Fibroblast of skin of scalp (primary cell): ENCODE measurements around the gene KRTAP10-8.
A peak's percentile ranks its signal among the peaks of the same experiment; 100 is the strongest.
"Not testable (repeated sequence)": the region's sequence is repeated elsewhere in the genome, so short reads cannot be mapped to it uniquely, and the experiment has no call there.

ENCODE experiments used
- DNase-seq: peaks from one replicate; pipeline ENCODE4 v3.0.0-alpha.2; 2013

Gene KRTAP10-8

GRCh38 chr21:44579056-44579832 lies 32.6 kb upstream of the KRTAP10-8 start:
- DNase-seq: no peak

- no peak for DNase-seq
These were observed 32.1 kb upstream of the KRTAP10-8 start for GRCh38 chr21:44579833-44580144.

- not testable (repeated sequence) for DNase-seq
These were observed 31.6 kb upstream of the KRTAP10-8 start, which contains the start of gene KRTAP10-5 for GRCh38 chr21:44580231-44580821. KRTAP10-5 (minus strand) TSS chr21:44580604; CDS start chr21:44580578, 26 bp downstream.

GRCh38 chr21:44581158-44581557 lies 30.7 kb upstream of the KRTAP10-8 start:
- DNase-seq: no peak

DNA sequence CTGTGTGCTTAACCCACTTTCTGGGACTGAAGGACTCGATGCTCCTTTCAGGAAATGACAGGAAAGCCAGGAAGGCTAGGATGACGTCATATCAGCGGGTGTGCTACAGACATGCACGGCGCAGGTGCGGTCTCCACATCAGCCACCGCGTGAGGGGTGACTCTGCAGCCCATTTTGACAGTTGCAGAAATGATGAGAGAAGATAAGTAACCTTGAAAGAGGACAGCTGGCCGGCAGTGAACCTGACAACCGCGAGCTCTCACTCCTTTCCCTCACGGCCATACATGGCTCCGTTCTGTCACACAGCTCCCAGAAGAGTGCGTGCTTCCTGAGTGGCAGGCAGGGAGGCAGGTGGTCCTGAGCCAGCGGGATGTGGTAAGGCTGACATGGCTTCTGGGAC lies 29.8 kb upstream of the KRTAP10-8 start:
- DNase-seq: no peak

DNA sequence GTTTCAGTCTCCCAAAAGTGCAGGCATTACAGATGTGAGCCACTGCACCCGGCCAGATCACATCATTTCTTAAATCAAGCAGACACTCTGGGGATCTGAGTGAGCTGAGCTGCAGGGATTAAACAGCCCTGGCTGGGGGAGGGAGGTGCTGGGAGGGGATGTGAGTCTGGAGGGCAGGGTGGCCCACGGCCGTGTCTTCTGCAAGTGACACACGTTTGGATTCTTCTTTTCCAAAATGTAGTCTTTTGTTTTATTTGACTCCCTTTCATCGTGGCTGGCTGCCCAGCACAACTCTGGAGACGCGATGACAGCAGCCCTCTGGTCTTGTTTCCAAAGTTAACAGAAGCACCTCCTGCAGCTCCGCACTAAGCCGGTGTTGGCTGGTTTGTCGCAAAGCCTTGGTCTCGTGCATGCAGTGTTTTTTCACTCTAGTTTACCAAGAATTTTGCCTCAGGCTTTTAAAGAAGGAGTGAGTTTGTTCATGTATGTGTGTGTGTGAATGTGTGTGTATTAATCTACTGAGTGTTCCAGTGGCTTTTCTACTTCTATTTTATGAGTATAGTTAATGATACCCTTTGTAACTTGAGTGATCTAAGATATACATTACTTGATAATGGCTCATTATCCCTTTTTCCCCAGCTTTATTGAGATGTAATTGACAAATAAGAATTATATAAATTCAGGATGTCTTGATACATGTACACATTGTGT lies 28.6 kb upstream of the KRTAP10-8 start:
- peak; percentile 2 for DNase-seq

GRCh38 chr21:44583800-44584147 lies 28.1 kb upstream of the KRTAP10-8 start:
- no peak for DNase-seq

- no peak for DNase-seq
These were observed 26.0 kb upstream of the KRTAP10-8 start for GRCh38 chr21:44585892-44586291.

DNA sequence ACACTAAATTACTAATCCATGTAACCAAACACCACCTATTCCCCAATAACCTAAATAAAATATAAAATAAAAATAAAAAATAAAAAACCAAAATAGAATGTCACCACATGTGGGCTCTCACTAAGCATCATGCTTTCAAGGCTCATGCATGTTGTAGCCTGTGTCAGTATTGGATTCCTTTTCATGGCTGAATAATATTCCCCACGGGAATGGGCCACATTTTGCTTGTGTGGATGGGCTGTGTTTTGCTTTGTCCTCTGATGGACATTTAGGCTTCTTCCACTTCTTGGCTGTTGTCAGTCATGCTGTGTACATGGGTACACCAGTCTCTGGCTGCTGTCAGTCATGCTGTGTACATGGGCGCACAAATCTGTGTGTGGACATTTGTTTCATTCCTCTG lies 22.8 kb upstream of the KRTAP10-8 start:
- DNase-seq: no peak

GRCh38 chr21:44589586-44590305 lies 22.1 kb upstream of the KRTAP10-8 start:
- DNase-seq: no peak

- DNase-seq: no peak
These were observed 21.6 kb upstream of the KRTAP10-8 start for GRCh38 chr21:44590311-44590721.

GRCh38 chr21:44590897-44591800 lies 20.7 kb upstream of the KRTAP10-8 start:
- not testable (repeated sequence) for DNase-seq

DNA sequence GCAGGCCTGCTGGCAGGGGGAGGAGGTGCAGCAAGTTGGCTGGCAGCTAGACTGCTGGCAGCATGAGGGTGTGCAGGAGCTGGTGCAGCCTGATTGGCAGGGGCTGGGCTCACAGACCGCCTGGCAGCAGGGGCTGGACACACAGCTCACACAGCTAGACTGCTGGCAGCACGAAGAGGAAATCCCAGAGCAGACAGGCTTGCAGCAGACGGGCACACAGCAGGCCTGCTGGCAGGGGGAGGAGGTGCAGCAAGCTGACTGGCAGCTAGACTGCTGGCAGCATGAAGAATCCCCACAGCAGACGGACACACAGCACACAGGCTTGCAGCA lies 20.1 kb upstream of the KRTAP10-8 start:
- not testable (repeated sequence) for DNase-seq

- no peak for DNase-seq
These were observed 19.2 kb upstream of the KRTAP10-8 start, which contains the start of gene KRTAP10-6 for GRCh38 chr21:44592446-44593311. KRTAP10-6 (minus strand) TSS chr21:44592505; CDS start chr21:44592484, 21 bp downstream.

DNA sequence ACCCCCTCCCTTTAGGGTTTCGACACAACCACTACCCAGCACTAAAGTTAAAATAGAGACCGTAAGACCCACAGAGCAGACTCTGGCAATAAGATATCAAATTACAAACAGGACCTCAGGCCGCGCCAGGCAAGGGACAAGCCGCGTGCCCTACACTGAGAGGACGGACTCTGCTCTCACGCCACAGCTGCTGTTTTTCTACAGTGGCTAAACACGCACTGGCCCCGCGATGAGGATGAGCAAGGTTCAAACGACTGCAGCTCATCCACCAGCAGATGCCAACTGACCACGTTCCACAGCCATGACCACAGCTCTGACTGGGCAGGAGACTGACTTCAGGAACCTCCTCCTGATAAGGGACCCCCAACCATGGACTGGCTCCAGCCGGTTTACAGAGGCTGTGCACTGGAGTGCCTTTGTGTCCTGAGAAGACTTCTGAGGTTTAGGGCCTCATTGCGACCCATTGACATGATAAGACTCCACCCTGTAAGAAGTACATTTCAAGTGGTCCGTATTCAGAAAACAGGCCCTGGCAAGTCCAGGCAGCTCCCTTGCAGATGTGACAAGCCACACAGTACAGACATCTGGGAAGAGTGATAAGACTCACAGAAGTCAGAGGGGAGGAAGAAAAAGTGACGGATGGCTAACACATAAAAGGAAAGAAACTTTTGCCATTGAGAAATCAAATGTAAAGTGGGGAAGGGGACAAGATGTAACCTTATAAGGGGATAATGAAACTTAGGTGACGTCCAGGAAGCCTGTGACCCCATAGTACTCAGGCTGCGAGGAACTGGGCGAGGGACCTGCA lies 18.1 kb upstream of the KRTAP10-8 start:
- no peak for DNase-seq

GRCh38 chr21:44594406-44594916 lies 17.4 kb upstream of the KRTAP10-8 start:
- no peak for DNase-seq

GRCh38 chr21:44595524-44595923 lies 16.4 kb upstream of the KRTAP10-8 start:
- no peak for DNase-seq

DNA sequence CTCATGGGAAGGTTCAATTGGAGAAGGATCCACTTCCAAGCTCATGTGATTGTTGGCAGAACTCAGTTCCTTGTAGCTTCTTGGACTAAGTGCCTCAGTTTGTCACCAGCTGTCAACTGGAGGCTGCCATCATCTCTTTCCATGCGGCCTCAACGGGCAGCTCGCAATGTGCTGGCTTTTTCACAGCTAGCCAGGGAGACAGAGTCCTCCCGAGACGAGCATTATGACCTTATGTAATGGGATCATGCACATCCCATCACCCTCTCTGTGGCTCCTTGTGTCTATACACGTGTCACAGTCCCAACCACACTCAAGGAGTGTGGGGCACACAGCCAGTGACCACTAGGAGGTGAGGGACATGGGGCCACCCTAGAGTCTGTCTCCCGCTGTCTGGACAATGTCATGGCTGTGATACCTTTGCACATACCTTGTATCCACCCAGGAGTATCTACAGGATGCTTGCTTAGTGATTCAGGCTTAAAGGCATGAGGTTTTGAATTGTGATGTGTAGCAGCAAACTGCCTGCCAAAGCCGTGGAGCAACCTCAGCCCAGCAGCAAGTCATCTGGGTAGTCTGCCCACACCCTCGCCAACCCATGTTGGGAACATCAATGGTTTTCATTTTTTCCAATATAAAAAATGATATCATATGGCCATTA lies 15.7 kb upstream of the KRTAP10-8 start:
- no peak for DNase-seq

DNA sequence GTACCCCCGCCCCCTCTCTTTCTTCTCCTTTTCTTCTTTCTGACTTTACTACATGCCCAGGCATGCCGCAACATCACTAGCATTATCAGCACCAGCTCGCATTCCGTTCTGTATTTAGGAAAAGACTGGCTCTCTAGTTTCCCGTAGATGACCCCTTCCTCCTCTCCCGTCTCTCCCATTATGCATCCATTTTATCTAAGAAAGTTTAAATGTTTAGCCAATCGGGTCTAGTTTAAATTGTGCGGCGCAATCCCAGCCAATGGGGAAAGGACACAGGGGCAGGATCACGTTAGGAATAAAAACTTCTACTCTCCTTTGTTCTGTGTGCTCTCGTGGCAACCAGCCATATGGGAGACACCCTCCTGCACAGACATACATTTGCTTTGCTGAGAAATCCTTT lies 13.8 kb upstream of the KRTAP10-8 start:
- no peak for DNase-seq
